ENCODE measurements around the gene HAVCR1. TPM values are rescaled to one million over a fixed set of nuclear protein-coding genes. Genes with fewer than 3 reads are reported as not detected.
A peak's percentile ranks its signal among the peaks of the same experiment; 100 is the strongest.

HAVCR1 gene
- total and polyA plus RNA-seq, 2 of the 13 experiments (the other 11 are each of a cell fraction or from before 2014, with no cell fraction given), result 0.93 to 12.3 TPM

DNA sequence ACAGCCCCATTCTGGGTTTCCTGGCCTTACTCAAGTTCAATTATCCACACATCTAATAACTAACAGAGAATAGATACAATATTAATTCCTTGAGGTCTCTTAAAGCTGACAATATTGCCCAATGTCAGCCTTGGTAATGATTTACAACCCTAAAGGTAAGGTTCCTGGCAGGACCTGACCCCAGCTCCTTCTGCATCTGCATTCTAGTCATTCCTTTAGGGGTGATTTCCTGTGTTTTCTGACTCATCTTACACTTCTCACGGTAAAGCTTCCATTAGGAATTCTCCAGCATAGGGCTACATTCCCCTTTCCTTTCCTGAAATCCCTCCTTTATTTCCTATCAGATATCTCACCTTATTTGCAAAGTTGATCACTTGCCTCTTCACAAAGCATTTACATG, 9.3 kb downstream of the HAVCR1 start (continued):
- TF ChIP-seq, protein P1, sequence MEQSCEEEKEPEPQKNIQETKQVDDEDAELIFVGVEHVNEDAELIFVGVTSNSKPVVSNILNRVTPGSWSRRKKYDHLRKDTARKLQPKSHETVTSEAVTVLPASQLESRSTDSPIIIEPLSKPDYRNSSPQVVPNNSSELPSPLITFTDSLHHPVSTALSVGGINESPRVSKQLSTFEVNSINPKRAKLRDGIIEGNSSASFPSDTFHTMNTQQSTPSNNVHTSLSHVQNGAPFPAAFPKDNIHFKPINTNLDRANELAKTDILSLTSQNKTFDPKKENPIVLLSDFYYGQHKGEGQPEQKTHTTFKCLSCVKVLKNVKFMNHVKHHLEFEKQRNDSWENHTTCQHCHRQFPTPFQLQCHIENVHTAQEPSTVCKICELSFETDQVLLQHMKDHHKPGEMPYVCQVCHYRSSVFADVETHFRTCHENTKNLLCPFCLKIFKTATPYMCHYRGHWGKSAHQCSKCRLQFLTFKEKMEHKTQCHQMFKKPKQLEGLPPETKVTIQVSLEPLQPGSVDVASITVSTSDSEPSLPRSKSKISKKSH (CRISPR knock-in tag; IDR thresholded peaks at IDR 0.05; ENCODE audit: borderline replicate concordance), result no peak
- TF ChIP-seq, protein P2, sequence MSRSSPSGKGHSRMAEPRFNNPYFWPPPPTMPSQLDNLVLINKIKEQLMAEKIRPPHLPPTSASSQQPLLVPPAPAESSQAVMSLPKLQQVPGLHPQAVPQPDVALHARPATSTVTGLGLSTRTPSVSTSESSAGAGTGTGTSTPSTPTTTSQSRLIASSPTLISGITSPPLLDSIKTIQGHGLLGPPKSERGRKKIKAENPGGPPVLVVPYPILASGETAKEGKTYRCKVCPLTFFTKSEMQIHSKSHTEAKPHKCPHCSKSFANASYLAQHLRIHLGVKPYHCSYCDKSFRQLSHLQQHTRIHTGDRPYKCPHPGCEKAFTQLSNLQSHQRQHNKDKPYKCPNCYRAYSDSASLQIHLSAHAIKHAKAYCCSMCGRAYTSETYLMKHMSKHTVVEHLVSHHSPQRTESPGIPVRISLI (CRISPR knock-in tag; IDR thresholded peaks at IDR 0.05; ENCODE audit: borderline replicate concordance), result no peak
- peak; percentile 96 for TF ChIP-seq TEAD3 (CRISPR knock-in tag; optimal IDR thresholded peaks at IDR 0.05; ENCODE audit: borderline replicate concordance)
- no peak for TF ChIP-seq PAX8 (CRISPR knock-in tag; IDR thresholded peaks at IDR 0.05; ENCODE audit: borderline replicate concordance)
- TF ChIP-seq, protein P3, sequence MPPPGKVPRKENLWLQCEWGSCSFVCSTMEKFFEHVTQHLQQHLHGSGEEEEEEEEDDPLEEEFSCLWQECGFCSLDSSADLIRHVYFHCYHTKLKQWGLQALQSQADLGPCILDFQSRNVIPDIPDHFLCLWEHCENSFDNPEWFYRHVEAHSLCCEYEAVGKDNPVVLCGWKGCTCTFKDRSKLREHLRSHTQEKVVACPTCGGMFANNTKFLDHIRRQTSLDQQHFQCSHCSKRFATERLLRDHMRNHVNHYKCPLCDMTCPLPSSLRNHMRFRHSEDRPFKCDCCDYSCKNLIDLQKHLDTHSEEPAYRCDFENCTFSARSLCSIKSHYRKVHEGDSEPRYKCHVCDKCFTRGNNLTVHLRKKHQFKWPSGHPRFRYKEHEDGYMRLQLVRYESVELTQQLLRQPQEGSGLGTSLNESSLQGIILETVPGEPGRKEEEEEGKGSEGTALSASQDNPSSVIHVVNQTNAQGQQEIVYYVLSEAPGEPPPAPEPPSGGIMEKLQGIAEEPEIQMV (CRISPR knock-in tag; IDR thresholded peaks at IDR 0.05; ENCODE audit: low read depth), result no peak
- no peak for TF ChIP-seq ZBTB21 (CRISPR knock-in tag; IDR thresholded peaks at IDR 0.05)
- TF ChIP-seq, protein P4, sequence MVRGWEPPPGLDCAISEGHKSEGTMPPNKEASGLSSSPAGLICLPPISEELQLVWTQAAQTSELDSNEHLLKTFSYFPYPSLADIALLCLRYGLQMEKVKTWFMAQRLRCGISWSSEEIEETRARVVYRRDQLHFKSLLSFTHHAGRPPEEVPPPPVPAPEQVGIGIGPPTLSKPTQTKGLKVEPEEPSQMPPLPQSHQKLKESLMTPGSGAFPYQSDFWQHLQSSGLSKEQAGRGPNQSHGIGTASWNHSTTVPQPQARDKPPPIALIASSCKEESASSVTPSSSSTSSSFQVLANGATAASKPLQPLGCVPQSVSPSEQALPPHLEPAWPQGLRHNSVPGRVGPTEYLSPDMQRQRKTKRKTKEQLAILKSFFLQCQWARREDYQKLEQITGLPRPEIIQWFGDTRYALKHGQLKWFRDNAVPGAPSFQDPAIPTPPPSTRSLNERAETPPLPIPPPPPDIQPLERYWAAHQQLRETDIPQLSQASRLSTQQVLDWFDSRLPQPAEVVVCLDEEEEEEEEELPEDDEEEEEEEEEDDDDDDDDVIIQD (CRISPR knock-in tag; IDR thresholded peaks at IDR 0.05; ENCODE audit: low read depth), result 0 out of 2 replicates have a peak, but pooled peaks have one; percentile 22
- TF ChIP-seq, protein P5, sequence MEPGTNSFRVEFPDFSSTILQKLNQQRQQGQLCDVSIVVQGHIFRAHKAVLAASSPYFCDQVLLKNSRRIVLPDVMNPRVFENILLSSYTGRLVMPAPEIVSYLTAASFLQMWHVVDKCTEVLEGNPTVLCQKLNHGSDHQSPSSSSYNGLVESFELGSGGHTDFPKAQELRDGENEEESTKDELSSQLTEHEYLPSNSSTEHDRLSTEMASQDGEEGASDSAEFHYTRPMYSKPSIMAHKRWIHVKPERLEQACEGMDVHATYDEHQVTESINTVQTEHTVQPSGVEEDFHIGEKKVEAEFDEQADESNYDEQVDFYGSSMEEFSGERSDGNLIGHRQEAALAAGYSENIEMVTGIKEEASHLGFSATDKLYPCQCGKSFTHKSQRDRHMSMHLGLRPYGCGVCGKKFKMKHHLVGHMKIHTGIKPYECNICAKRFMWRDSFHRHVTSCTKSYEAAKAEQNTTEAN (CRISPR knock-in tag; conservative IDR thresholded peaks at IDR 0.05), result no peak
- peak; percentile 66 for TF ChIP-seq RXRB (CRISPR knock-in tag; IDR thresholded peaks at IDR 0.05; ENCODE audit: borderline replicate concordance)
- peak; percentile 82 for TF ChIP-seq FOSL2 (CRISPR knock-in tag; IDR thresholded peaks at IDR 0.05)
- no peak for TF ChIP-seq SOX6 (IDR thresholded peaks at IDR 0.05)
- no peak; the same call in 1 of the 2 replicates for TF ChIP-seq SOX6 (CRISPR knock-in tag; IDR thresholded peaks at IDR 0.05)
- no peak for TF ChIP-seq AKAP8 (CRISPR knock-in tag; IDR thresholded peaks at IDR 0.05)
- TF ChIP-seq FOXA3 (CRISPR knock-in tag; IDR thresholded peaks at IDR 0.05), result 0 out of 2 replicates have a peak, but pooled peaks have one; percentile 12
- TF ChIP-seq ZNF749 (CRISPR knock-in tag; IDR thresholded peaks at IDR 0.05; ENCODE audit: borderline replicate concordance), result no peak
- TF ChIP-seq GATAD1 (CRISPR knock-in tag; IDR thresholded peaks at IDR 0.05), result no peak
- TF ChIP-seq, protein P6, sequence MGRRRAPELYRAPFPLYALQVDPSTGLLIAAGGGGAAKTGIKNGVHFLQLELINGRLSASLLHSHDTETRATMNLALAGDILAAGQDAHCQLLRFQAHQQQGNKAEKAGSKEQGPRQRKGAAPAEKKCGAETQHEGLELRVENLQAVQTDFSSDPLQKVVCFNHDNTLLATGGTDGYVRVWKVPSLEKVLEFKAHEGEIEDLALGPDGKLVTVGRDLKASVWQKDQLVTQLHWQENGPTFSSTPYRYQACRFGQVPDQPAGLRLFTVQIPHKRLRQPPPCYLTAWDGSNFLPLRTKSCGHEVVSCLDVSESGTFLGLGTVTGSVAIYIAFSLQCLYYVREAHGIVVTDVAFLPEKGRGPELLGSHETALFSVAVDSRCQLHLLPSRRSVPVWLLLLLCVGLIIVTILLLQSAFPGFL (CRISPR knock-in tag; IDR thresholded peaks at IDR 0.05), result no peak
- TF ChIP-seq ATF7 (IDR thresholded peaks at IDR 0.05), result no peak
- no peak for TF ChIP-seq ATF7 (CRISPR knock-in tag; IDR thresholded peaks at IDR 0.05)
- TF ChIP-seq, protein P7, sequence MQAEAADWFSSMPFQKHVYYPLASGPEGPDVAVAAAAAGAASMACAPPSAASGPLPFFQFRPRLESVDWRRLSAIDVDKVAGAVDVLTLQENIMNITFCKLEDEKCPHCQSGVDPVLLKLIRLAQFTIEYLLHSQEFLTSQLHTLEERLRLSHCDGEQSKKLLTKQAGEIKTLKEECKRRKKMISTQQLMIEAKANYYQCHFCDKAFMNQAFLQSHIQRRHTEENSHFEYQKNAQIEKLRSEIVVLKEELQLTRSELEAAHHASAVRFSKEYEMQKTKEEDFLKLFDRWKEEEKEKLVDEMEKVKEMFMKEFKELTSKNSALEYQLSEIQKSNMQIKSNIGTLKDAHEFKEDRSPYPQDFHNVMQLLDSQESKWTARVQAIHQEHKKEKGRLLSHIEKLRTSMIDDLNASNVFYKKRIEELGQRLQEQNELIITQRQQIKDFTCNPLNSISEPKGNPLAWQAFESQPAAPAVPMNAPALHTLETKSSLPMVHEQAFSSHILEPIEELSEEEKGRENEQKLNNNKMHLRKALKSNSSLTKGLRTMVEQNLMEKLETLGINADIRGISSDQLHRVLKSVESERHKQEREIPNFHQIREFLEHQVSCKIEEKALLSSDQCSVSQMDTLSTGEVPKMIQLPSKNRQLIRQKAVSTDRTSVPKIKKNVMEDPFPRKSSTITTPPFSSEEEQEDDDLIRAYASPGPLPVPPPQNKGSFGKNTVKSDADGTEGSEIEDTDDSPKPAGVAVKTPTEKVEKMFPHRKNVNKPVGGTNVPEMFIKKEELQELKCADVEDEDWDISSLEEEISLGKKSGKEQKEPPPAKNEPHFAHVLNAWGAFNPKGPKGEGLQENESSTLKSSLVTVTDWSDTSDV (CRISPR knock-in tag; IDR thresholded peaks at IDR 0.05), result no peak
